Germinal center (tissue), 1 donor: Measurements from ENCODE around the gene FZR1.

Experiments
- DNase-seq: peaks from one replicate; pipeline ENCODE4 v3.0.0; 2012; ENCODE audit warnings: mixed read lengths, low spot score

The FZR1 gene

DNA sequence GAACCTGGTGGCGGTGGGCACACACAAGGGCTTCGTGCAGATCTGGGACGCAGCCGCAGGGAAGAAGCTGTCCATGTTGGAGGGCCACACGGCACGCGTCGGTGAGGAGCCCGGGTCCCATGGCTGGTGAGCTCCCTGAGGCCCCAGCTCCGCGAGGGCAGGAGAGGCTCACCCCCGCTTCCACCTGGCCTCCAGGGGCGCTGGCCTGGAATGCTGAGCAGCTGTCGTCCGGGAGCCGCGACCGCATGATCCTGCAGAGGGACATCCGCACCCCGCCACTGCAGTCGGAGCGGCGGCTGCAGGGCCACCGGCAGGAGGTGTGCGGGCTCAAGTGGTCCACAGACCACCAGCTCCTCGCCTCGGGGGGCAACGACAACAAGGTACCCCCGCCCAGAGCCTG is 25.6 kb downstream of the FZR1 start:
- no peak for DNase-seq

GRCh38 chr19:3532154-3532786 is 26.2 kb downstream of the FZR1 start:
- DNase-seq = no peak

DNA sequence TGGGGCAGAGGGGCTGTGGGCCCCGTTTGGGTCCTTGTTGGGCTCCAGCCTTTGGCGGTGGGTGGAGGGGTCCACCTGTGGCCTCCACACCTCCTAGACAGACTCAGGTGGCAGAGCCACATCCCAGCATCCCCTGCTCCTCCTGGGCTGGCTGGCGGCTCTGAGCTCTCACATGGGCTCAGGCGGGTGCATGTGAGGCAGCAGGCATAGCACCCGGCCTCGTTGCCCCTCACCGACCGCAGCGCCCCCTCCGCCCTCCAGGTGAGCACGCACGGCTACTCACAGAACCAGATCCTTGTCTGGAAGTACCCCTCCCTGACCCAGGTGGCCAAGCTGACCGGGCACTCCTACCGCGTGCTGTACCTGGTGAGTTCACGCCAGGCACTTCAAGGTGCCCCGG is 26.9 kb downstream of the FZR1 start:
- no peak for DNase-seq

DNA sequence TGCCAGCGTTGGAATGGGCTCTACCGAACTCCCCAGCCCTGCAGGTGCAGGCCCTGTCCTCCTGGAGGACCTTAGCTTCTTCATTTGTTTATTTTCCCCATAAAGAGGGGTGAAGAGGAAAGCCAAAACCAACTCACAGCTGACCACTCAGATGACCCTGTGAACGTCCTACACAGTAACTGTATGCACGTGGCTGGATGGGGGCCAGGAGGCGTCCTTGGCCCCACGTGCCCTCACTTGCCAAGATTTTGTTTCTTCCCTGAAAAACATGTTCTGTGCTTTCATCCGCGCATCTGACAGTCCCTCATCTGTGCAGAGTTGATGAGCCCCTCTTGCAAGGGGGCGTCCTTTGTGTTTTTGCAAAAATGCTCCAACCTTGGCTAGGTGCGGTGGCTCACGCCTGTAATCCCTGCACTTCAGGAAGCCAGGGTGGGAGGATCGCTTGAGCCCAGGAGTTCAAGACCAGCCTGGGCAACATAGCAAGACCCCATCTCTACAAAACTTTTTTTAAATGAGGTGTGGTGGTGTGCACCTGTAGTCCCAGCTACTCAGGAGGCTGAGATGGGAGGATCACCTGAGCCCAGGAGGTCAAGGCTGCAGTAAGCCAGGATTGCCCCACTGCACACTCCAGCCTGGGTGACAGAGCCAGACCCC is 27.6 kb downstream of the FZR1 start:
- DNase-seq = no peak

DNA sequence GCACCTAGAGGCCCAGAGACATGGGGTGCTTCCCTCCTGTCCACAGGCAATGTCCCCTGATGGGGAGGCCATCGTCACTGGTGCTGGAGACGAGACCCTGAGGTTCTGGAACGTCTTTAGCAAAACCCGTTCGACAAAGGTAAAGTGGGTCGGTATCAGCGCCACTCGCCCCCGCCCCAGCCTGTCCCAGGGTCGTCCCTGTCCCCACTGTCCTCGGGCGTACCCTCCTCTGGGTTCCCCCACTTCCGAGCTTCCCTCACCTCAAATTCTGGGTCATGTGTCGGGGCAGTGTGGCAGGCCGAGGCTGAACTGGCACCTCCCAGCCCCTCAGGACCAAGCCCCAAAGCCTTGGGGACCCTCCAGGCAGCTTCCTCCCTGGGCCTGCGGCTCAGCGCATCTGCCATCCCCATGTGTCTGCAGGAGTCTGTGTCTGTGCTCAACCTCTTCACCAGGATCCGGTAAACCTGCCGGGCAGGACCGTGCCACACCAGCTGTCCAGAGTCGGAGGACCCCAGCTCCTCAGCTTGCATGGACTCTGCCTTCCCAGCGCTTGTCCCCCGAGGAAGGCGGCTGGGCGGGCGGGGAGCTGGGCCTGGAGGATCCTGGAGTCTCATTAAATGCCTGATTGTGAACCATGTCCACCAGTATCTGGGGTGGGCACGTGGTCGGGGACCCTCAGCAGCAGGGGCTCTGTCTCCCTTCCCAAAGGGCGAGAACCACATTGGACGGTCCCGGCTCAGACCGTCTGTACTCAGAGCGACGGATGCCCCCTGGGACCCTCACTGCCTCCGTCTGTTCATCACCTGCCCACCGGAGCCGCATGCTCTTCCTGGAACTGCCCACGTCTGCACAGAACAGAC is 28.5 kb downstream of the FZR1 start:
- DNase-seq = no peak

GRCh38 chr19:3535235-3535535 is 29.1 kb downstream of the FZR1 start:
- DNase-seq = no peak

GRCh38 chr19:3535563-3535965 is 29.5 kb downstream of the FZR1 start:
- DNase-seq = no peak

- DNase-seq = no peak
Observed at GRCh38 chr19:3535981-3536380, 29.9 kb downstream of the FZR1 start.

DNA sequence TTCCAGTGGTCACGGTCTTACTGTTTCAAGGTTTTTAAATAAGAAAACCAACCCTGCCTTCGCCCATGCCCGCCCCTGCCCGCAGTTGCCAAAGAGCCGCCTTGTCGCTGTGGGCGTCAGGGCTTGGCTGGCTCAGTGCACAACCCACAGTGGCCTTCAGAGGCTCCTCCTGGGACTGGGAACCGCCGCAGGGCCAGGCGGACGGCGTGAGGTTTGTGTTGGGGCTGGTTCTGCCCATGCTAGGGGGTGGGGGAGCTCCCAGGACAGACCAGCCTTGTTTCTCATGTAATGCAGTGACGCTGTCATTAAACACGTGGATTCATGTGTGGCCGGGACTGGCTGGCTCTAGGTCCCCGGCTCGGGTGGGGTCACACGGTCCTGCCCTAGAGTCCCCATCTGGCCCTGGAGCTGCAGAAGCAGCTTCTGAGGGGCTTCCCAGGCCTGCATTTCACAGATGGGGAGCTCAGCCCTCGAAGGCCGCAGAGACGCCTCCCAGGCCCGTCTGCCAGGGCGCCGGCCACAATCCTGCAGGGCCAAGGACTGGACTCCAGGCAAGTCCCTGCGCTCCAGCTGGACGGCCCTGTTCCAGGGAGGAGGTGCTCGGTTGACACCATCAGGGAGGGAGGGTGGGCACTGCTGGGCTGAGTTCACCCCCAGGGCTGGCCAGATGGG is 30.5 kb downstream of the FZR1 start:
- DNase-seq = no peak

GRCh38 chr19:3537101-3537437 is 31.0 kb downstream of the FZR1 start:
- DNase-seq = no peak

DNA sequence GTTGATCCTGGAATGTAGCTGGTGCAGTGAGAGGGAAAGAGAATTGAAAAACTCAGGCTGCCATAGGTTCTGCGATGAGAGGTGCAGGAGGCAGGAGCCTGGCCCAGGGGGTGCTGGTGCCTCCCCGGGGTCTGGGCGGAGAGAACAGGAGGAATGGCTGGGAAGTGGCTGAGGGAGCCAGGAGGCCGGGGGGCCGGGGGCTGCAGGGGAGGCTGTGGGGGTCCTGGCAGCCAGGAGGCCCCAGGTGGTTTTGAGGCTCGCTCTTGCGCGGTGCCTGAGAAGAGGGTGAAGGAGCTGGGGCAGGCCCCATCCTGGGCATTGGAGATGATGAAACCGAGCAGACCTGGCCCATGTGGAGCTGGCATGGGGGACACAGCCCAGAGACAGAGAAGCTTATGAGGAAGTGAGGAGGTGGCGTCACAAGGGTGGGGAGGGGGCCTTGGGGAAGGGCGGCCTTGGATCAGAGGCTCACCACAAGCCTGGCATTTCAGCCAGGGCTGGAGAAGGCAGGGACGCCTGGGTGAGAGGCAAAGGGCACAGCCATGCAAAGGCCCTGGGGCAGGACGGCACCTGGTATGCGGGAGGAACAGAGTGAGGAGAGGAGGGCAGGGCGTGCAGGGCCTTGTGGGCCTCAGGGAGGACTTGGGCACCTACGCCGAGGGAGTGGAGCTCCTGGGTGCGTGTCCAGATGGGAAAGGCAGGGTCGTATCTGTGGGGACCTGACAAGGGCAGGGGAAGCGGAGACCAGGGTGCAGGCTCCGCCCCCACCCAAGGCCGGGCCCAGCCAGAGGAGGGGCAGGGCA is 31.5 kb downstream of the FZR1 start:
- no peak for DNase-seq

- DNase-seq = no peak
Observed at GRCh38 chr19:3538258-3538929, 32.3 kb downstream of the FZR1 start.

GRCh38 chr19:3538965-3539755 is 33.0 kb downstream of the FZR1 start, which contains the start of gene TEKTIP1:
Gene TEKTIP1 (plus strand): TSS chr19:3539174. CDS start chr19:3539178, 4 bp downstream.
- DNase-seq = no peak

GRCh38 chr19:3539756-3540118 is 33.6 kb downstream of the FZR1 start:
- DNase-seq = no peak

DNA sequence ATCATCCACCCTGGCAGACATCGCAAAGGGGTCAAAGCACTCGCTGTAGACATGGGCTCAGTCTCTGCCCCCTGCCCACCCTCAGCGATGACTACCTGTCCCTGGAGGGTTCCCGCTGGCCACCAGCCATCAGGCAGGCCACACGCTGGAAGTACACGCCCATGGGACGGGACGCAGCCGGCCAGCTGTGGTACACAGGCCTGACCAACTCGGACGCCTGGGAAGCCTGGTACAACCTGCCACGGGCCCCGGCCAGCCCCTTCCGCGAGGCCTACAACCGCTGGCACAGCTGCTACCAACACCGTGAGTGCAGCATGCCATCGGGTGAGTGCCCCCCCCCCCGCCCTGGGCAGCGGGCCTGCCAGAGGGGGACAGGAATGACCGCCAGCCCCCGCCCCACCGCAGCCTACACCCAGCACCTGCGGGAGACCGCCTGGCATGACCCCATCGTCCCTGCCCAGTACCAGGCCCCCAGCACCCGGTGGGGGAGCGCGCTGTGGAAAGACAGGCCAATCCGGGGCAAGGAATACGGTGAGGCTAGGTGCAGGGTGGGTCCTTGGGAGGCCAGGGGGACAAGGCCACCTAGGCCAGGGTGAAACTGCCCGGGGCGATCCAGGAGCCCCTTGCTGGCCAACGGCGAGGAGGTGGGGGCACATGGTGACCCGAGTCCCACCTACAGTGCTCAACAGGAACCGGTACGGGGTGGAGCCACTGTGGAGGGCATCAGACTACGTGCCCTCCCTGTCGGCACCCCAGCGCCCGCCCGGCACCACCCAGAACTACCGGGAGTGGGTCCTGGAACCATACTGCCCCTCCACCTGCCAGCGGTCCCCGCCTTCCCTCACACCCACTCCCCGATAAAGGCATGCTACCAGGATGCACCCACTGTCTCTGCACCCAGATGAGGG is 37.3 kb downstream of the FZR1 start:
- no peak for DNase-seq

GRCh38 chr19:3544058-3544376 is 37.9 kb downstream of the FZR1 start:
- DNase-seq = no peak

- DNase-seq = peak; percentile 78
Observed at GRCh38 chr19:3544742-3545668, 38.9 kb downstream of the FZR1 start.

DNA sequence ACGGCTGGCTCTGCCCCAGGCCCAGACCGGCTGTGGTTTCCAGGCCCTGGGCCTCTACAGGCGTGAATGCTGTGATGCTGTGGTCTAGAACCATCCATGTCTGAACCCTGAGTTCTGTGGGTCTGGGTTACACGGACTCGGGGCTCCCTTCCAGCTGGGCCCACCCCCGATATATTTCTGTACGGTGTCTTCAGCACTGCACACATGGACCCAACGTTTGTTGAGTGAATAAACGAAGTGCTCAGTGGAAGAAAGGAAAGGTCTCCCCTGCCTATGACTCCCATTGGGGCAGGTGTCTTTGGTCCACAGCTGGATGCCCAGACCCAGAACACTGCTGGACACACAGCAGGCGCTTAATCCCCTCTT is 39.5 kb downstream of the FZR1 start:
- DNase-seq = no peak

GRCh38 chr19:3546119-3546518 is 40.0 kb downstream of the FZR1 start:
- no peak for DNase-seq
